ENCODE results near the gene MVP.
"Not testable (repeated sequence)": the region's sequence is repeated elsewhere in the genome, so short reads cannot be mapped to it uniquely, and the experiment has no call there.

The MVP gene

GRCh38 chr16:29876594-29877249 lies 56.5 kb downstream of the MVP start:
- no peak for FAIRE-seq

DNA sequence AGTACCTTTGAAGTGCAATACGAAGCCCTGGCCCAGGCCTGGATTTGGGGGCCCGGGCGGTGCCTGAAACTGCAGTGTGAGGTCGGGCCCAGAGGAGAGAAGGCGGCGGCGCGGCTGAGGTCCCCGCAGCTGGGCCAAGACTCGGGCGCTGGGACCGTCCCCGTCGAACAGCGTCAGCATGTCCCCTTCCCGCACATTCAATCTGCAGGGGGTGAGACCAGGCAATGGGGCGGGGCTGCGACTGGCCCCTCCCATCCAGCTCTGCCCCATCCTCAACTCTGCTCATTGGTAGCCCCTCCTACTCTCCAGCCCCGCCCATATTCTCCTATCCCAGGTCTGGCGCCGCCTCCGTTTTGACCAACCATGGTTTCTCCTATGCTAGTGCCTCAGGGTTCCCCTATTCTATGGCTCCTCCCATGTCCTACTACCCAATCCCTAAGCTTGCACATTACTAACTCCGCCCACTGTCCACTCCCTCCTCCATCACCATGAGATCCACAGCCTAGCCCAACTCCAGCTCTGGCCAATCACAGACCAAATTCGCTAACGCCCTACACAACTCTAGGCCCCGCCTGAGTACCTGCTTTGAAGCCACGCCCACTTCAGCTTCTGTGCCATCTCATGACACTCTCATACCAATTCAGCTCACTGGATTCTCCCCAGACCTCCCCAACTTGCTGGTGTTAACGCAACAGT lies 57.2 kb downstream of the MVP start:
- no peak for FAIRE-seq

DNA sequence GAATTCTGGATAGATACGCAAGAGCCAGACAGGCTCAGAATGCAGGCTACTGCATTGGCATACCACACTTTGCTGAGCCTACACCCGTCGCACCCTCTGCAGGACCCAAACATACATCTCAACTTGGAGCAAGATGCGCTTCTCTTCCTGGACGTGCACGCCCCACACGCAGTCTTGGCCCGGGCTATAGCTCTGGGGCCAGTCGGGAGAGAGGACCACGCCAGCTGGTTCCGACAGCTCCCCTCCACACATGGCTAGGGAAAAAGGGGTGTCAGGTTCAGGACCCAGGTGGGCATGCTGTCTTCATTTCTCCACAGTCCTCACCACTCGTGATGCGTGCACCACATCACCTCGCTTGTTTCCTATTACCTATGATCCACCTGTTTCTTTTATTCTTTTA lies 57.9 kb downstream of the MVP start:
- no peak for FAIRE-seq

- FAIRE-seq, result no peak
Observed at GRCh38 chr16:29881050-29881449, 60.8 kb downstream of the MVP start.

- FAIRE-seq, result no peak
Observed at GRCh38 chr16:29883987-29884386, 63.7 kb downstream of the MVP start.

DNA sequence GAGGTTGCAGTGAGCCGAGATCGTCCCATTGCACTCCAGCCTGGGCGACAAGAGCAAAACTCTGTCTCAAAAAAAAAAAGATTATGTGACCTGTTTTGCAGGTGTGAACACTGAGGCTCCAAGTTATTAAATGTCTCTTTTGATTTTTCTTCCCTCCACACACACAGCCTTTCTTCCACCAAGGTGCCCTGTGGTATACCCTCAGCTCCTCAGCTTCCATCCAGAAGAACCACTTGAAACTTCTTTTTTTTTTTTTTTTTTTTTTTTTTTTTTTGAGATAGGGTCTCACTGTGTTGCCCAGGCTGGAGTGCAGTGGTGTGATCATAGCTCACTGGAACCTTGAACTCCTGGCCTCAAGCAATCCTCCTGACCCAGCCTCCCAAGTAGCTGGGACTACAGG lies 69.1 kb downstream of the MVP start:
- FAIRE-seq, result not testable (repeated sequence)

DNA sequence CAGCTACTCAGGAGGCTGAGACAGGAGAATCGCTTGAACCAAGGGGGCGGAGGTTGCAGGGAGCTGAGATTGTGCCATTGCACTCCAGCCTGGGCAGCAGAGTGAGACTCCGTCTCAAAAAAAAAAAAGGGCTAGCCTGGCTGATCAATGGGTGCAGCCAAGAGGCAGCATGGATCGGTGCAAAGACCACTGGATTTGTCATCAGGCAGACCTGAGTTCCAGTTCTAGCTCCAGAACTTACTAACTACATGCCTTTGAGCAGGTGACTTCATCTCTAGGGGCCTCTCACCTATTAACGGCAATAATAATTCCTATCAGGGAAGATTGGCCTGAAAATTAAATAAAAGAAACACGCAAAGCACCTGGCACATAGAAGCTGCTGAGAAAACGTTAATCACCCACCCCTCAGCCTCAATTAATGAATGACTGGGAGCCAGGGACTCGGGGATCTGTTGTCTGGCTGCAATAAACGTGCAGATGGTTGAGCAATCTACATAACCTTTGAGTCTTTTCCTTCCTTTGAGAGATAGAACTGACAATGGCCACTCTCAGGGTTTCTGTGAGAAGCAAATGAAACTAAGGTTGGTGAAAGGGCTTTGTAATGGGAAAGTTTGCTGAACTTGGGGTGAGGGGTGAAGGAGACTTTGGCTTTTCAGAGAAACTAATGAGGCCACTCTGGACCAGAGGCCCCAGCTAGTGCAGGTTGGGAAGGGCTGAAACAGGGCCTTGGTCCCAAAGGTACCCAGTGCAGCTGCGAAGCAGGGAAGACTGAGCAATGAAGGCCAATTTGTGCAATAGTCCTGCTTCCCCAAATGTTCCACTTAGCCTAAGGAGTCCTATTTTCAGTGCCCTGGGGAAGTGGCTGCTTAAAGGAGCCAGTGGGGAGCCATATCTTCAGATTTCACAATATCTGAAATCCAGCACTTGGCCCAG lies 71.5 kb downstream of the MVP start:
- FAIRE-seq, result no peak

GRCh38 chr16:29892458-29892813 lies 72.2 kb downstream of the MVP start:
- FAIRE-seq, result no peak

GRCh38 chr16:29893553-29893952 lies 73.3 kb downstream of the MVP start:
- no peak for FAIRE-seq

DNA sequence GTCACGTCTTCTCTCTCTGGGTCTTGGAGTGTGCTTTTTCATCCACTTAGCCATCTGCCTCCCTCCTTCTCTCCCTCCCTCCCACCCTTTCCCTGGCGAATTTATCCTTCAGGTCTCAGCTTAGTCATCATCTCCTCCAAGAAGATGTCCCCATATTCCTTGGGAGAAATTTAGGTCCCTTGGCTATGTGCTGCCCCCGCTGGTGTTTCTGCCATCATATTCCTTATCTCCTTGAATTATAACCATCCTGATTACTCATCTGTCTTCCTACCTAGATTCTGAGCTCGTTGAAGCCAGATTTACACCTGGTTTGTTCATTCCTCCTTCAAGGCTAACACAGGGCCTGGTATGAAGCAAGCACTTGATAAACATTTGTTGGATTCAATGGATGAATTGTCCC lies 74.1 kb downstream of the MVP start:
- FAIRE-seq, result no peak

GRCh38 chr16:29896841-29897240 lies 76.6 kb downstream of the MVP start:
- FAIRE-seq, result no peak

- FAIRE-seq, result no peak
Observed at GRCh38 chr16:29897333-29897732, 77.1 kb downstream of the MVP start.

Measured in endometrium (tissue), 2 donors.